ENCODE measurements around the gene ALG5.

ALG5 gene

DNA sequence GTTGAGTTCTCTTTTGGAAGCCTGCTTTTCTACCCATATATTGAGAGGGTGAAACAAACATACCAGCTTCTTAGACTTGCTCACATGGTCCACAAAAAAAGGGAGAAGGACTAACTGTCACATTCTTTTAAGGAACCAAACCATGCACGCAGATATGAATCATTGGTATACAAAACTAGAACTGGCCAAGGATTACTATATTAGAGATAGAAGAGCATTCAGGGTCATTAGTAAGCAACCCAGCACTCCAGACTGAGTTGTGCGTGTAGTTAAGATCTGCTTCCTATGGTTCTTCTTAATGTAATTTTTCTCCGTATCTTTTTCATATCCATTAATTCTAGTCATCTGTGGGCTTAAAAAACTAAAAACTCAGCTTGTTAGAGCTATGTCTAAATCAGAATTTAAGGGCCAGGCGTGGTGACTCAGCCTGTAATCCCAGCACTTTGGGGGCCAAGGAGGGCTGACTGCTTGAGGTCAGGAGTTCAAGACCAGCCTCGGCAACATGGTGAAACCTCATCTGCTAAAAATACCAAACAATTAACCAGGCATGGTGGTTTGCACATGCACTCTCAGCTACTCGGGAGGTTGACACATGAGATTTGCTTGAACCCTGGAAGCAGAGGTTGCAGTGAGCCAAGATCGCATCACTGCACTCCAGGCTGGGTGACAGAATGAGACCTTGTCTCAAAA is 19.6 kb downstream of the ALG5 start:
- no peak for DNase-seq (ENCODE audit: low read depth, low spot score)

DNA sequence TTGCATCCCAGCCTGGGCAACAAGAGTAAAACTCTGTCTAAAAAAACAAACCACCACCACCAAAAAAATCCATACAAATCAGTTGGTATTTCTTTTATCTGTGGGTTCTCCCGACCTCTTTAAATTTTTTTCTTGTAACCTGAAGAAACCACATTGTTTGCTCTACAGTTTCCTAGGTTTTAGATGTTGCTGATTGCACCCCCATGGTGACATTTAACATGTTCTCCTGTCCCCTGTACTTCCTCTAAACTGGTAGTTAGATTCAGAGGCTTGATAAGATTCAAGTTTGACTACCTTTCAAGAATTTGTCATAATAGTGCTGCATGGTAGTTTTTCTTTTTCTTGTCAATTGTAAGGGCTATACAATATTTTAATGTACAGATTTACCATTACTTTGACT is 24.0 kb downstream of the ALG5 start:
- DNase-seq (ENCODE audit: low read depth, low spot score): no peak

DNA sequence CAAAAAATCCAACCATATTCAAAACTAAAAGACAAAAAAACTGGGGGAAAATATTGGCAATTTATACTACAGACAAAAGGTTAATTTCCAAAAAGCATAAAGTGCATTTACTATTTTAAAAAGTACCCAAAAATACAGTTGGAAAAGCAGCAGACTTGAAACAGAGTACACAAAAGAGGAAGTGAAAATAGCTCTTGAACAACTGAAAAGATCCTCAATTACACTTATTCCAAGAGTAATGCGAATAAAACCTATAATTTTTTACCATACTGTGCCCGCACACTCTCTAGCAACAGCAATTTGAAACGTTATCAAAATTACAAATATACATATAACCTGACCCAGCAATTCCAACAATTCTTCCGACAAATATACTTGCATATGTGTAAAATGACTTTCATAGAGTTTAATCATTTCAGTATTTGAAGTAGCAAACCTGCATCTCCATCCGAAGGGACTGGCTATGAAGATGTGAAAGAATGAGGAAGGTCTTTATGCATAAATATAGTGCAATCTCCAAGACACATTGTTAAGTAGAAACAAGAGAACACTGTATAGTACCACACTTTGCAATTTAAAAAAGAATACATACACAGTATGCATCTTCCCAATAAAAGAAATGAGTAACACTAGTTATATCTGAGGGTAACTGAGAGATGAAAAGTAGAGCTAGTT is 25.4 kb downstream of the ALG5 start:
- DNase-seq (ENCODE audit: low read depth, low spot score): no peak

DNA sequence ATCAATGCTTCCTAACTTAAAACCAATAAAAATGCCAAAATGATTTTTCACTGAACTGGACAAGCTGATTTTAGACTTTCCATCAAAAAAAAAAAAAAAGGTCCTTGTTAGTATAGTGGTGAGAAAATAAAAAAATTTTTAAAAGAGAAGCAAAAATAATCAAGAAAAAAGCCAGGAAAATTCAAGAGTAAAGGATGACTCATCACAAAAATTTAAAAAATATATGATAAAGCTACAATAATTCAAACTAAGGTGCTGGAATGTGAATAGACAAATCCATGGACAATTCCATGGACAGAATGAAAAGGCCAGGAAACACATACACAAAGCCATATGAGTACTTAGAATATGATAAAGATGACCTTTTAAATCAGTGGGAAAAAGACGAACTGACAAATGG is 26.1 kb downstream of the ALG5 start:
- no peak for DNase-seq (ENCODE audit: low read depth, low spot score)

DNA sequence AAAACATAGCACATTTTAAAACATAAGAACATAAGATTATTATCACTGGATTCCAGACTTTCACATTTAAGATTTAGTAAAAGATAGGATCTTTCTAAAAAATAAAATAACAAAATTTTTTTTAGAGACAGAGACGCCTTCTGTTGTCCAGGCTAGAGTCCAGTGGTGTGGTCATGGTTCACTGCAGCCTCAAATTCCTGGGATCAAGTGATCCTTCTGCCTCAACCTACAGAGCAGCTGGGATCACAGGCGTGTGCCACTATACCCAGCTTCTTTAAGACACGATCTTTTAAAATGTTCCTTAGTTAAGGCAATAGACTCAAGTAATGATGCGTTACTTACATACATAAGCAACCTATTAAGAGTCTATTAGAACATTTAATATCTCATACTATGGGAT is 32.7 kb downstream of the ALG5 start:
- no peak for DNase-seq (ENCODE audit: low read depth, low spot score)

DNA sequence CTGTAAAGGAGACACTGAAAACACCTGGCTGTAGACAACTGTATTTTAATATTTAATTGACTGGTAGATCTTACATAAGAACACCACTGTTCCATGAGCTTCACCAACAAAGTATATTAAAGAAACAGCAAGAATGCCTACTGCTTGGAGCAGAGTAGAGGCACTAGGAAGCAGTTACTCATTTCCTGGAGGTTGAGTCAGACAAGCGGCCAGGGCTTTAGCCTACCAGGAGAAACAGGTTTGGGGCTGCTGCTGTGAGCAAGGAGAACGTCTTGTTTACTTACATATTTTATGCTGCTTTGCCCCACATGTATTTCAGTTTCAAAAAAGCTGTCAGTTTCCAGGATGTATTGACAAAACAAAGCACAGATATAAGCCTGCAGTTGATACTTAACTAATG is 33.4 kb downstream of the ALG5 start:
- DNase-seq (ENCODE audit: low read depth, low spot score): no peak

DNA sequence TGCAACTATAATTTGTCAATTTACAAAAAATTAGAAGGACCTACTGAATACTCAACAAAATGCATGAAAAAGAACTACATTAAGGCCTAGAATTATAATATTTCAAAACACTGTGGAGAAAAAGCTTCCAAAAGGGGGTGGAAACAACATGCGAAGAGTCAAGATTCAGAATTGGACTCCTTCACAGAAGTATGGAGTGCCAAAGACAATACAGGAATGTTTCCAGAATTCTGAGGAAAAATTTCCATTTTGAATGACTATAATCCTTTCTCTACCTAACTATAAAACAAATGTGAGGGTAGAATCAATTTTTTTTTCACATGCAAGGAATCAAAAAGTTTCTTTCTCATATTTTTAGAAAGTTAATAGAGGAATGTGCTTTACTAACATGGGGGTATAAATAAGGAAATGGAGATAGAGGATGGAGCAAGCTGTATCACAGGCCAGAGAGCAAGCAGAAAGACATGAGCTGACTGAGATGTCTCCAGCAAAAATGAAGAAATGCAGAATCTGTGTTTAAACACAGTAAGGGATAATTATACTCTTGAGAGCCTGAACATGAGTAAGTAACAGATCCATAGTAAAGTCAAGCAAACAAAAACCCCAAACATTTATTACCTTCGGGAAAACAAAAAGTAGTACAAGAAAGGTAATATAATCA is 39.6 kb downstream of the ALG5 start:
- DNase-seq (ENCODE audit: low read depth, low spot score): no peak

DNA sequence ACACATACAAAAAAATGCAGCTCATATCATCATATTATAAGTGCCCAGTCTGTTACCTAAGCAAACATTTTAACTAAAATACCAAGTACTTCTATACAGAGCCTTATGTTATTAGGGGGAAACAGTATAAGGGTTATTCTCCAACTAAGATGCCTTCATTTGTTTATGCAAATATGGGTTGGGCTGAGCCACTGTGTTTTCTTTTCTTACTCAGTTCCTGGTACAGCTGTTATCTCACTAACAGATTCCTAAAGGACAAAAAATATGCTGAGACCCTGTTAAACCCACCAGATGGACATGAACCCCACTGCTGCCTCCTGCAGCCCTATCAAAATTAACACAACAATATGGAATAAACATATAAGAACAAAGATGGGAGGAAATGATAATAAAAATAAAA is 44.6 kb downstream of the ALG5 start:
- no peak for DNase-seq (ENCODE audit: low read depth, low spot score)

DNA sequence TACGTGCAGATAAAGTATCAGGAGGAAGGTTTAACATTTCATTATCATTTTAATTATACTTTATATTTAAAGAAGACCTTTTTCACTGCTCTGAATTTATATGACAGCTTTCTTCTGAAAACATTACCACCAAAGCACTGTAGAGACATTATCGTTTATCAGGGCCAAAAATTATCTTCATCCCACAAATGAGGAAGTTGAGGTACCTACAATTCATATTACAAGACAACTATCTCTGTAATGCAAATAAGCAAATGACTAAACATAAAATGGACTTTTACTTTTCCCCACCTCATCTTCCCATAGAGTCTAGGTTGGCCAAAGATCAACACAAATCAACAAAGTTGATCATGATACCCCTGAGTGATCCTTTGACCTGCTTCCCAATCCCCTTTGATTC is 48.2 kb downstream of the ALG5 start:
- no peak for DNase-seq (ENCODE audit: low read depth, low spot score)

DNA sequence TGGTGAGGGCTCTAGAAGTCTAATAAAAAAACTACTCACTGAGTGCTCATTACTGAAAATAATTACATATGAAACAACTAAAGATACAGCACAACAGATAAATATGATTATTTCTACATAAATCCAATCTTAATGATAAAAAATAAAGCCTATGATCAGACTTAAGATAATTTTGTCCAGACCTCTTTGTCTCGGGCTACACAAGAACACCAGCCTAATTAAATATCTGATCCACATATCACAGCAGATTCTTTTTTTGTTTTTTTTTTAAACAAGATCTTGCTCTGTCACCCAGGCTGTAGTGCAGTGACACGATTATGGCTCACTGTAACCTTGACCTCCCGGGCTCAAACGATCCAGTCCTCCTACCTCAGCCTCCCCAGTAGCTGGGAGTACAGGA is 48.8 kb downstream of the ALG5 start:
- no peak for DNase-seq (ENCODE audit: low read depth, low spot score)

DNA sequence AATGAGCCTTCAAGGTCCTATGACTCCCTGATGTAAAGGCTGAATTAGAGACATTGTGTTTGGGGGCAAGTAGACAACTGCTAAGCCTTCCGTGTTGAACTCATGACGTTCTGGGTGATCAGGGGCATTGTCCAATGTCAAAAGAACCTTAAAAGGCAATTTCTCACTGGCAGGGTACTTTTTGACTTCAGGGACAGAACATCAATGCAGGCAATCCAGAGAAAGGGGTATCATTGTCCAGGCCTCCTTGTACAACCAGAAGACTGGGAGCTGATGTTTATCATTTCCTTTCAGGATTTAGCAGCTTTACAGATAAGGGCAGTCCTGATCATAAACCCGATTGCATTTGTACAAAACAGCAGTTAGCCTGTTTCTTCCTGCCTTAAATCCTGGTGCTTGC is 54.1 kb downstream of the ALG5 start:
- no peak for DNase-seq (ENCODE audit: low read depth, low spot score)

DNA sequence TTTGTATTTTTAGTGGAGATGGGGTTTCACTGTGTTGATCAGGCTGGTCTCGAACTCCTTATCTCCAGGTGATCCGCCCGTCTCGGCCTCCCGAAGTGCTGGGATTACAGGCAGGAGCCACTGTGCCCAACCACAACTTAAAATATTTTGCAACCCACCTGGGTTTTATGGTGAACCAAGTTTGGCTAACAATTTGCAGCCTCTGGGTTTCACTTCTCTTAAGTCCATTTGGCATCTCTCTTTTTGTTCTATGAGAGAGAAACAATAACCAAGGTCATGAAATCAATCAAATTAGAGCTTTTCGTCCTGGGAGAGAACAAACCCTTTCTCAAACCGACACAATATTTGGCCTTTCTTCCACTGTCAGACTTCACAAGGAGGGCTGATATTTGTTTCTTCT is 73.5 kb downstream of the ALG5 start:
- DNase-seq (ENCODE audit: low read depth, low spot score): no peak

DNA sequence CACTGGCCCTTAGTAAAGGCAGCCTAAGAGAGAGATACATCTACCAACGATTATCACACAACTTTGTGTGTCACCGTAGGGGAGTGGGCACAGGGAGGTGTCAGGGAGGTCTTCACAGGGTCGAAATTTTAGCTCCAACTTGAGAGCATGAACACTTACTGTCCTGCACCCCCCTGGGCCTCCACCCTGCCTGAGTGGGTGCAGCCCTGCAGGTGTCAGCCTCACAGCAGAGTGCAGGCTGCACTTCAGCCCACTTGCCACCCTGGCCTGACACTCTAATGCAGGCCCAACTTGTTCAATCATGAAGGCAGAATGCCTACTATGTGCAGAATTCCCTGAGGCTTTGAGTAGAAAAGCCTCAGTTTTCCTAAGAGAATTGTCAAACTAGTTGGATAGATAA is 75.1 kb downstream of the ALG5 start:
- no peak for DNase-seq (ENCODE audit: low read depth, low spot score)

DNA sequence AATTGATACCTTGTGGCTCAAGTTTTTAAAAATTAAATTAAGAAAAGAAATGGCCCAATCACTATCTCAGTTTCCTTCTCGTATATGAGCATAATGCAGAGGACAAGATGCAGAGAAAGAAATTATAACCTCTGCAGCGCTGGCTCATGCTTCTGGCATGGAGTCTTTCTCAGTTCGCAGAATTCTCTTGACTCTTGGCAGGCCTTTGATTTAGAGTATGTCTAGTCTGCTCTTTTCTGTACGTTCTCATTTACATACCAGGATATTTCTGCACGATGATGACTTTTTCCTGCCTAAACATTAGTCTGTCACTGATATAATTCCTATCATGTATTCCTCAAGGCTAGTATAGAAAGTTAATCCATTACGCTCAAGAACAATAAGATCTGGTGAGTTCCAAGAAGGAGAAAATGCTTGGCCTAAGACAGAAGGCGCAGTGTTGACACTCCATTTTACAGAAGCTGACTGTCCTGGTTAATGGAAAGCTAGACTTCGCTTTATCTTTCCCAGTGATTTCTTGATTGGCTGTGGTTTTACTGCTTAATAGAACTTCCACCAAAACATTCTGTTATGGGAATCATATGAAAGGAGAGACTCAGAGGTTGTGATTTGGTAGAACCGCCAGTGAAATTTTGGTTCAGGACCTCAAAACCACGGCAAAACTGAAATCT is 77.4 kb downstream of the ALG5 start:
- DNase-seq (ENCODE audit: low read depth, low spot score): no peak

DNA sequence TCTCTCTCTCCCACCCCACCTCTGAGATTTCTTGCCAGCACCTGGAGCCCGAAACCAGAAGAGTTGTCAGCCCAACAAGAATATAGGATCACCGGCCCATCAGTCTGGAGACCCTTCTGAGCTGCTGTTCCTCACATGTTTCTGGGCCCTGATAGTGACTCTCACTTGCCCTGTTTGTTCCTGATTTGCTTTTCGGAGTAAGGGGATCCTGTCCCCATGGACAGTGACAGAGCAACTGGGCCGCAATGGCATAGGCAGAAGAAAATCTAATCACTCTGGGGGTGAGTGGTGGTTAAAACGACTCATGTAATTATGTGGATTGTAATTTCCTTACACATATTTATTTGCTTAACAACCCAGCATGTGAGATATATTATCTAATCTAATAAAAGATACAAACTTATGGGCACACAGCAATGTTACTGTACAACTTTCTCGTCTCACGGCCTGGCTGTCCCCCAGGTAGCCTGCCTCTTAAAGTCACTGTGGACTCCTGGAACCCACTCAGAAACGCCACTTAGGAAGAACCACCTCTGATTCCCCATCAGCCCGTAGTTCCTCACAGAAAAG is 78.4 kb downstream of the ALG5 start:
- no peak for DNase-seq (ENCODE audit: low read depth, low spot score)

DNA sequence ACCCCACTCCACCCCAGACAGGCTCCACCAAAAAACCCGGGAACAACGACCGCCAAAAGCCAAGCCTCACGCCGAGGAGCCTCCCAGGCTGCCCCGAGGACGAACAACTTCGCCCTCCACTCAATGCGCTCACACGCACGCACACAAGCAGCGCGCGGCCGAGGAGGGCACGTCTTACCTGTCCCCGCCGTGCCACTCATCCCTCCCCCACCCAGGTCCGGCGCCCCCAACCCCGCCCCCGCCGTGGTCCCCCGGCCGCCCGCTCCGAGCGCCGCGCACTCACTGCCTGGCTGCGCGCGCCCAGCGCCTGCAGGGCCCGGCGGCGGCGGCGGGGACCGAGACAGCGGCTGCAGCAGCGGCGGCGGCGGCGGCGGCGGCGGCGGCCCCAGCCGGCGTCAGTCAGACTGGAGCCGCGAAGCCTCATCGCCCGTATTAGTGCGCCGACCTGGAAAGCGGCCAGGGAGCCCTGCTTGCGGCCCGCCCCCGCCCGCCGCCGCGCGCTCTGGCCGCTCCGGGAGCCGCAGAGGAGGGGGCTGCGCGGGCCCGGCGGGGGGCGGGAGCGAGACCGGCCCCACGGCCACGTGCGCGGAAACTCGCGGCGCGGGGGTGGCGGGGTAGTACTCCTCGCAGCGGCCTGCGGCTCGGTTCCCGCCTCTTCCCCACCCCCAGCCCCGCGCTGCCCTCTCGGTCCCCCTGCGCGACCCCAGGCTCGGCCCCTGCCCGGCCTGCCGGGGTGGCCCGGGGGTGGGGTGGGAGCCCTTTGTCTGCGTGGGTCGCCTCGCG is 79.1 kb downstream of the ALG5 start, which contains the start of gene SMAD9:
Gene SMAD9 (minus strand): TSS at position 406 of the 783 bp plus-strand sequence. CDS start 40,549 bp downstream, outside the sequence.
- DNase-seq (ENCODE audit: low read depth, low spot score): no peak

DNA sequence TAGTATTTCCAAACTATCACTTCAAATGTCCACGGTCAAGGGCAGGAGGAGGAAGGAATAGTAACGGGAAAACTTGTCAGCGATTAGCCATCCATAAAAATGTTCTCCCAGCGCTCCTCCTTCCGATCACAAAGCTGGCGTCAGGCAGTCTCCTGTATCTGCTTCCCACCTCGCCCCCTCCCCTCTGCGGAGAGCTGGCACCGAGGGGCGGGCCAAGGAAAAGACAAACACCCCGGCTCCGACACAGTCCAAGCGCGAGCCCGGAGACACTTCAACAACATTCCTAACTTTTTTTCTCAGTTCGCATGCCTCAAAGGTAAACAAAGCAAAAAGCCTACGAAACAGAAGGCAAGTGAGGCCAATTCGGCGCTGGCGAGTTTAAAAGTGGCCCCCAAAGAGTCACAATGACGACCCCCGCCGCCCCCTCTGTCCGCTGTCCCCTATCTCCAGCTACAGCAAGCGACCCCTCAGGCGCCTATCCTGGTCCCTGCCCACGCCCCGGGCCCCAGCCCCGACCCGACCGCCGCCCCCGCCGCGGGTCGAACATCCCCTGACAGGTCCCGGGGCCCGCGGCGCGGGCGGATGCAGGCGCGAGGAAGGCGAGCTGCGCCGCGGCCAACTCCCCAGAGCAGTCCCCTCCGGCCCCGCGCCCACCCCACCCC is 79.8 kb downstream of the ALG5 start:
- DNase-seq (ENCODE audit: low read depth, low spot score): no peak

DNA sequence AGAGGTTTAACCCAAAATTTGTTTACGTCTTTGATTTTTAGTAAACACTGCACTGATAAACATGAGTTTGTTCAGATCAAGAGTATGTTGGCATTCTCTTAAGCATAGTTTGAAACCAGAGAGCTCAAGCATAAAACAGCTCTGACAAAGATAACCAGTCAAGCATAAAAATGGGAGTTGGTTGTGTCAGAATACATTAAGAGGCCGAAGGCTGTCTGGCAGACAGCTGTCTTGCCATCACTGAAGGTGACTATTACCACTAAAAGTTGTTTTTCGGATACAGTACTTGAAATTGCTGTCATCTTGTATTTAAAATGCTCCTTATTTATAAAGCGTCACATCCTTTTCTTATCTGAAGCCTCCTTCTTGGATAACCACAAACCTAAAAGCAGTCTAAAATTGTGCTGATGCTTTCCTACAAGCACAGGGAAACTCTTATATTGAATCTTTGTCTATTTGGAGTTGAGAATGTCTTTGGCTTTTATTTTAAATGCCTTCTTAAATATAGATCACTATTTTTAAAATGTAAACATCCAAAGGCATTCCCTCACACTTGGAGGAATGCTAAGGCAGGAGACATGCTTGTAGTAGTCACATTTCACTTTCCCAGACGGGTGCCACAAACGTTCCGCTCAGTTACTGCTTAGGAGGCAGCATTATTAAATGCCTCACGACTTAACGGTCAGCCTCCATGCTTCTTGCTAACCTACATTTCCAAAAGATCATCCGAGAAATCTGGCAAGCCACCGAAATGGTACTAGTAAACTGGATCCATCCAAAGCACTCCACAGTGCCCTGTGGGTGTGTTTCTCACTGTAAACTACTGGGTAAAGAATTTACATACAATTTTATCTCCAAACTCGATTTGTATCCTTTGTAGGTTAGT is 80.7 kb downstream of the ALG5 start:
- no peak for DNase-seq (ENCODE audit: low read depth, low spot score)

DNA sequence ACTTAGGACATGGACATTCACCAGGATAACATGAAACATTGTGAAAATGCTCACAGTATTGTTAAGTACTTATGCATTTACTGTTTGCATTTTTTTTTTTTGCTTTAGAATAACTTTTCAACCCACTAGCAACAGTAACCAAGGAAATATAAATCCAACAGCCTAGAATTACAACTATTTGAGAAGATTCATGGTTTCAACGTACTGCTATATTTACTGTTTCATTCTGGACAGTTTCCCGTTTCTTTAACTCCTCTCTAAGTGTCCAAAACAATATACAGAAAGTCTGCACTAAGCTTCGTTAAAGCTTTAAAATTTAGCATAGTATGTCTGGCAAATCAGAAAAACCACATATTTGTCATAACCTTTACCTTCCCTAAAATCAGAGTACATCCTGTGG is 81.8 kb downstream of the ALG5 start:
- no peak for DNase-seq (ENCODE audit: low read depth, low spot score)
